HG03175 (cell line): ENCODE results near the gene GGTA1.
"Not testable (repeated sequence)": the region's sequence is repeated elsewhere in the genome, so short reads cannot be mapped to it uniquely, and the experiment has no call there.

Experiments used
- ATAC-seq: cut with Tn5 transposase; IDR thresholded peaks from one replicate; pipeline ENCODE4 v1.9.1; 2021; ENCODE audit warnings: mild to moderate bottlenecking, moderate library complexity; ENCODE audit not compliant: unreplicated experiment

Gene GGTA1

GRCh38 chr9:121463026-121463807, 36.4 kb downstream of the GGTA1 start:
- ATAC-seq: no peak

GRCh38 chr9:121459513-121459912, 40.1 kb downstream of the GGTA1 start:
- ATAC-seq: no peak

- not testable (repeated sequence) for ATAC-seq
These were observed 41.2 kb downstream of the GGTA1 start for GRCh38 chr9:121458449-121458848.

- ATAC-seq: no peak
These were observed 44.0 kb downstream of the GGTA1 start for GRCh38 chr9:121455527-121456239.

GRCh38 chr9:121454972-121455371, 44.7 kb downstream of the GGTA1 start:
- no peak for ATAC-seq

- no peak for ATAC-seq
These were observed 46.3 kb downstream of the GGTA1 start for GRCh38 chr9:121453232-121453892.

- no peak for ATAC-seq
These were observed 47.6 kb downstream of the GGTA1 start for GRCh38 chr9:121452085-121452484.

GRCh38 chr9:121451586-121451985, 48.1 kb downstream of the GGTA1 start:
- no peak for ATAC-seq

- ATAC-seq: no peak
These were observed 49.4 kb downstream of the GGTA1 start for GRCh38 chr9:121450241-121450640.

- ATAC-seq: no peak
These were observed 49.9 kb downstream of the GGTA1 start for GRCh38 chr9:121449786-121450185.

- ATAC-seq: no peak
These were observed 52.3 kb downstream of the GGTA1 start for GRCh38 chr9:121447321-121447834.

GRCh38 chr9:121445986-121446385, 53.7 kb downstream of the GGTA1 start:
- ATAC-seq: no peak

- no peak for ATAC-seq
These were observed 55.7 kb downstream of the GGTA1 start for GRCh38 chr9:121443981-121444380.

- no peak for ATAC-seq
These were observed 58.5 kb downstream of the GGTA1 start for GRCh38 chr9:121441165-121441564.

GRCh38 chr9:121439711-121440664, 59.7 kb downstream of the GGTA1 start:
- ATAC-seq: no peak

- ATAC-seq: no peak
These were observed 60.6 kb downstream of the GGTA1 start for GRCh38 chr9:121439016-121439415.

GRCh38 chr9:121437891-121438290, 61.8 kb downstream of the GGTA1 start:
- no peak for ATAC-seq

GRCh38 chr9:121437046-121437445, 62.6 kb downstream of the GGTA1 start:
- ATAC-seq: not testable (repeated sequence)

- no peak for ATAC-seq
These were observed 64.7 kb downstream of the GGTA1 start for GRCh38 chr9:121434969-121435368.

- ATAC-seq: no peak
These were observed 71.7 kb downstream of the GGTA1 start for GRCh38 chr9:121427899-121428298.
